ENCODE data around the gene HPS4.
"Not testable (repeated sequence)": the region's sequence is repeated elsewhere in the genome, so short reads cannot be mapped to it uniquely, and the experiment has no call there.

Gene HPS4

GRCh38 chr22:26426924-26427323 is 56.7 kb downstream of the HPS4 start:
- H3K4me3 ChIP-seq (ENCODE audit: low read depth in 1 of 5, low read length in 5 of 5), result no peak overlapping the region
- H3K9me3 ChIP-seq (ENCODE audit: control insufficient read depth in 5 of 5, low read length in 5 of 5), result peaks cover 0 to 15% (median 13%) of the 10 kb centered on the region in 5 donors
- H3K27ac ChIP-seq (ENCODE audit: low read depth, low read length), result no peak overlapping the region
- peaks cover 0 to 14% (median 9%) of the 10 kb centered on the region in 5 donors for H3K27me3 ChIP-seq (ENCODE audit: control insufficient read depth in 5 of 5, insufficient read depth in 4 of 5, low read length in 5 of 5)
- peaks cover 0 to 17% (median 12%) of the 10 kb centered on the region in 5 donors for H3K4me1 ChIP-seq (ENCODE audit: control insufficient read depth in 5 of 5, insufficient read depth in 5 of 5, low read length in 5 of 5)
- H3K36me3 ChIP-seq (ENCODE audit: control insufficient read depth in 5 of 5, insufficient read depth in 5 of 5, low read length in 5 of 5), result no peaks in the 10 kb centered on the region
- H3K9ac ChIP-seq (ENCODE audit: low read length in 5 of 5), result no peak overlapping the region

DNA sequence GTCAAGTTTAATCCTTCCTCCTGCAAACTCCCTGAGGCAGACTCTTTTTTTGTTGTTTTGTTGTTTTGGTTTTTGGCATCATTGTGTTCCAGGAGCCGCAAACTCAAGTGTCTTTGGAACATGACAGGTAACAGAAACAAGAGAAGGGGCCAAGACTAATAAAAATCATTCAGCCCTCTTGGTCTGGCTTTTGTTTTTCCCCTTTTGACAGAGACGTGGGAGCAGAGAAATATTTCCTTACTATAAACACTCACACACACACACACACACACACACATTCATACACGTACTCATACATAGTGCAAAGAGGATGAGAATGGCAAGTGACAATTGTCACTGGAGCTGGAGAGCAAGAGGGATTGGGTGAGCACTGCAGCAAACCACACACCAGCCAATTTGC is 65.0 kb downstream of the HPS4 start:
- Histone ChIP-seq H3K27ac (ENCODE audit: low read depth, low read length) (no peak overlapping the region), H3K9ac (ENCODE audit: low read length in 5 of 5) (no peak overlapping the region), H3K4me1 (ENCODE audit: control insufficient read depth in 5 of 5, insufficient read depth in 5 of 5, low read length in 5 of 5) (peaks cover 0 to 5% (median 0%) of the 10 kb centered on the region in 5 donors), H3K36me3 (ENCODE audit: control insufficient read depth in 5 of 5, insufficient read depth in 5 of 5, low read length in 5 of 5) (no peaks in the 10 kb centered on the region), H3K4me3 (ENCODE audit: low read depth in 1 of 5, low read length in 5 of 5) (no peak overlapping the region), H3K9me3 (ENCODE audit: control insufficient read depth in 5 of 5, low read length in 5 of 5) (peaks cover 0 to 13% (median 12%) of the 10 kb centered on the region in 5 donors), H3K27me3 (ENCODE audit: control insufficient read depth in 5 of 5, insufficient read depth in 4 of 5, low read length in 5 of 5) (peaks cover 4 to 10% (median 7%) of the 10 kb centered on the region in 5 donors)

GRCh38 chr22:26417406-26417805 is 66.2 kb downstream of the HPS4 start:
- no peak overlapping the region for H3K4me3 ChIP-seq (ENCODE audit: low read depth in 1 of 5, low read length in 5 of 5)
- peaks cover 4 to 13% (median 7%) of the 10 kb centered on the region in 5 donors for H3K27me3 ChIP-seq (ENCODE audit: control insufficient read depth in 5 of 5, insufficient read depth in 4 of 5, low read length in 5 of 5)
- no peak overlapping the region for H3K9ac ChIP-seq (ENCODE audit: low read length in 5 of 5)
- peaks cover 0 to under 1% (median under 1%) of the 10 kb centered on the region in 5 donors for H3K9me3 ChIP-seq (ENCODE audit: control insufficient read depth in 5 of 5, low read length in 5 of 5)
- H3K36me3 ChIP-seq (ENCODE audit: control insufficient read depth in 5 of 5, insufficient read depth in 5 of 5, low read length in 5 of 5), result no peaks in the 10 kb centered on the region
- peaks cover 0 to 5% (median 0%) of the 10 kb centered on the region in 5 donors for H3K4me1 ChIP-seq (ENCODE audit: control insufficient read depth in 5 of 5, insufficient read depth in 5 of 5, low read length in 5 of 5)
- no peak overlapping the region for H3K27ac ChIP-seq (ENCODE audit: low read depth, low read length)

DNA sequence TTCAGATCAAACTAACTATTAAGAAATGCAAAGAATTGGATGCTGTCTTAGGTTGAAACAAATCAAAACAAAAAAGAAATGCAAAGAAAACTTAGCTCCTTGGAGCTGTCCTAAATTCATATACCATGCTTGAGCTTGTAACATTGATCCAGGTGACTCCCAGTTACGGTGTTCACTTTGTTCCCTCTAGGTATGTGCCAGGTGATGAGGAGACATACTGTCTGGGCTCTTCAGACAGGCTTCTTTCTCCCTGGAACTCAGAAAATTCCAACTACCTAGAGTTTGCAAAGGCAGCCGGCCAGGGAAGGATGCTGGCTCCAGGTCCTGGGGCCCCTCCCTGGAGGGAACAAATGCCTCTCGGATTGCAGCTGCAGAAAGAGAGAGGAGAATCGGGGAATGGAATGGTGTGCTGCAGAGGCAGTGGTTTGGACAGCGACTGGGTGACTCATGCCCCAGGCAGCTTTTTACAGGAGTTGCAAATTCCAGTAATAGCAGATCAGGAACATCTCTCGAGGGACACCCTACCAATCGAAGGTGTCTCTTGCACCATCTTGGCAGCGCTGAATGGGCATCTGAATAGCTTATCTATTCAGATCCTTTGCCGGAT is 66.8 kb downstream of the HPS4 start:
- peaks cover 4 to 15% (median 7%) of the 10 kb centered on the region in 5 donors for H3K27me3 ChIP-seq (ENCODE audit: control insufficient read depth in 5 of 5, insufficient read depth in 4 of 5, low read length in 5 of 5)

DNA sequence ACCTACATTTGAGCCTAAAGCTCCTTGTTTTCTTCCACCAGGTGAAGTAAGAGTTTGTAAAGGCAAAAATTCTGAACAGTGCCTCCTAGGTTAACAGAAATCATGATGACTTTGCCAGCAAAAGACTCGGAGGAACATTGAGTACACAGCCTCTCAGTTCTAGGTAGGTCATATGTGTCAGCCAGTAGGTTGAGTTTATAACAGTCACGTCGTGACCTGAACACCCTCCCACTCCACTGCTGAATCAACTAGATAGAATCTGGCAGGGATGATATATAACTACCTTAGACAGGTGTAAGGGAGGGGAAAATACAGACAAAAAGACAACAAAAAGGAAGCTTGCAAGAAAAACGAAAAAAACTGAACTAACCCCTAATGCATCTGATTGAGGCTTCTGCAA is 67.3 kb downstream of the HPS4 start:
- Histone ChIP-seq H3K4me1 (ENCODE audit: control insufficient read depth in 5 of 5, insufficient read depth in 5 of 5, low read length in 5 of 5) (peaks cover 0 to 5% (median 0%) of the 10 kb centered on the region in 5 donors), H3K4me3 (ENCODE audit: low read depth in 1 of 5, low read length in 5 of 5) (no peak overlapping the region), H3K27me3 (ENCODE audit: control insufficient read depth in 5 of 5, insufficient read depth in 4 of 5, low read length in 5 of 5) (peaks cover 7 to 20% (median 8%) of the 10 kb centered on the region in 5 donors), H3K9me3 (ENCODE audit: control insufficient read depth in 5 of 5, low read length in 5 of 5) (no peaks in the 10 kb centered on the region), H3K36me3 (ENCODE audit: control insufficient read depth in 5 of 5, insufficient read depth in 5 of 5, low read length in 5 of 5) (no peaks in the 10 kb centered on the region), H3K27ac (ENCODE audit: low read depth, low read length) (no peak overlapping the region), H3K9ac (ENCODE audit: low read length in 5 of 5) (no peak overlapping the region)

More for the DNA sequence above, 66.8 kb downstream of the HPS4 start:
- Histone ChIP-seq H3K27ac (ENCODE audit: low read depth, low read length) (no peak overlapping the region), H3K4me3 (ENCODE audit: low read depth in 1 of 5, low read length in 5 of 5) (no peak overlapping the region), H3K4me1 (ENCODE audit: control insufficient read depth in 5 of 5, insufficient read depth in 5 of 5, low read length in 5 of 5) (peaks cover 0 to 5% (median 0%) of the 10 kb centered on the region in 5 donors), H3K9ac (ENCODE audit: low read length in 5 of 5) (no peak overlapping the region), H3K36me3 (ENCODE audit: control insufficient read depth in 5 of 5, insufficient read depth in 5 of 5, low read length in 5 of 5) (no peaks in the 10 kb centered on the region), H3K9me3 (ENCODE audit: control insufficient read depth in 5 of 5, low read length in 5 of 5) (no peaks in the 10 kb centered on the region)

DNA sequence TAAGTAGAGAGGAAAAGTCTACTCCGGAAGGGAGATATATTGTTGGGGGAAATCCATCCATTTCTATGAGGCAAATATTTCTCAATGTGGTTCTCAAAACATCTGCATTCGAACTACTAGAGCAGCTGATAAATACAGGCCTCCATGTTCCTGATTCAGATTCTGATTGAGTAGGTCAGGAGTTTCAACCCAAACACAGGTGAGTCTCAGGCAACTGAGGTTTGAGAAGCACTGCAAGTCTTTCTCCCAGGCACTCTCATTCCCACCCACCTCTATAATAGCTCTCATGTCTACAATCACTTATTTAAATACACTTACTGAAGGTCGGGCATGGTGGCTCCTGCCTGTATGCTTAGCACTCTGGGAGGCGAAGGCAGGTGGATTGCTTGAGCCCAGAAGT is 69.2 kb downstream of the HPS4 start:
- H3K4me1 ChIP-seq (ENCODE audit: control insufficient read depth in 5 of 5, insufficient read depth in 5 of 5, low read length in 5 of 5), result peaks cover 0 to 5% (median 0%) of the 10 kb centered on the region in 5 donors
- H3K27me3 ChIP-seq (ENCODE audit: control insufficient read depth in 5 of 5, insufficient read depth in 4 of 5, low read length in 5 of 5), result peaks cover 7 to 25% (median 9%) of the 10 kb centered on the region in 5 donors
- H3K4me3 ChIP-seq (ENCODE audit: low read depth in 1 of 5, low read length in 5 of 5), result no peak overlapping the region
- H3K9me3 ChIP-seq (ENCODE audit: control insufficient read depth in 5 of 5, low read length in 5 of 5), result no peaks in the 10 kb centered on the region
- no peak overlapping the region for H3K9ac ChIP-seq (ENCODE audit: low read length in 5 of 5)
- no peaks in the 10 kb centered on the region for H3K36me3 ChIP-seq (ENCODE audit: control insufficient read depth in 5 of 5, insufficient read depth in 5 of 5, low read length in 5 of 5)
- no peak overlapping the region for H3K27ac ChIP-seq (ENCODE audit: low read depth, low read length)

DNA sequence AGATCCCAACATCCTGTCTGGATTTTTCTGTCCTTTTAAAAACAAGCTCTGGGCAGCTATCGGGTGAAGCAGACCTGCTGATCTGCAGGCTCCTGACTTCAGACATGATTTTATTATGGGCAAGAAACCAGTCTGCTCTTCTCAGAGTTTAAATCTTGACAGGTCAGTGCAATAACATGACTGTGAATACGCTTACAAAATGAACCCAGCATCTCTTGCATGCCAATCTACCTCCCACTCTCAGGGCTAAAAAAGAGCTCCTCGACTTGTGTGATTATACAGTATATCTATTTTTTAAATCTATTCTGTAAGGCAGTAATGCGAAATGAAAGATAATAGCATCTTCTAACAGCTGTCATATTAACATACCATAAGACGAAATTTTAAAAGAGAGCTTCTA is 73.2 kb downstream of the HPS4 start:
- peaks cover under 1 to 19% (median 6%) of the 10 kb centered on the region in 5 donors for H3K27me3 ChIP-seq (ENCODE audit: control insufficient read depth in 5 of 5, insufficient read depth in 4 of 5, low read length in 5 of 5)

DNA sequence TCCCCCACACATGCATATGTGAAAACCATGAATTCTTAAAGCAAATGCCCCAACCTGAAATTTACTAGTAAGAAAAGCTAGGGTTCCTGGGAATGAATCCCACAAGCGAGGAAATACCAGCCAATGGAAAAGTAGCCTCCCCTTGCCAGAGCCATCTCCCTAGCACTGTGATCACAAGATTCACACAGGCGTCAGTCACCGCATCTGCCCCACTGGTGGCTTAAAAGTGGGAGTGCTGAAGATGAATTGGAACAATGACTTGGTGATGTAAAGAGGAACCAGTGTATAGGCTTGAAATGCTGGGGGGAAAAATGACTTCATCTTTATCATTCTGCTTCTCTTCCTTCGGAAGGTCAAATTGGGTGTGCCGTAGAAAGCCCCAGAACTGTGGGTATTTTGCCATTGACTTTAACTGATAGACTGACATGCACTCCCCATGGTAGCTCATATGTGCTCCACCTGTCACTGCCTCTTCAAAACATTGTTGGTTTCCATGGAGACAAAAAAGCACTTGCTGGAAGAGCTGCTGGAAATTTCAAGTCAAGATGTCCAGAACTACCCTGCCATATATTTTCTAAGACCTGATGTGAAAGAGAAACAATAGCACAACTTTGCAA is 73.8 kb downstream of the HPS4 start:
- no peaks in the 10 kb centered on the region for H3K36me3 ChIP-seq (ENCODE audit: control insufficient read depth in 5 of 5, insufficient read depth in 5 of 5, low read length in 5 of 5)
- peaks cover 0 to 7% (median 0%) of the 10 kb centered on the region in 5 donors for H3K4me1 ChIP-seq (ENCODE audit: control insufficient read depth in 5 of 5, insufficient read depth in 5 of 5, low read length in 5 of 5)
- no peak overlapping the region for H3K4me3 ChIP-seq (ENCODE audit: low read depth in 1 of 5, low read length in 5 of 5)
- no peak overlapping the region for H3K27ac ChIP-seq (ENCODE audit: low read depth, low read length)
- no peak overlapping the region for H3K9ac ChIP-seq (ENCODE audit: low read length in 5 of 5)
- no peaks in the 10 kb centered on the region for H3K9me3 ChIP-seq (ENCODE audit: control insufficient read depth in 5 of 5, low read length in 5 of 5)
- H3K27me3 ChIP-seq (ENCODE audit: control insufficient read depth in 5 of 5, insufficient read depth in 4 of 5, low read length in 5 of 5), result peaks cover 2 to 25% (median 8%) of the 10 kb centered on the region in 5 donors

More for the DNA sequence above, 73.2 kb downstream of the HPS4 start:
- no peak overlapping the region for H3K9ac ChIP-seq (ENCODE audit: low read length in 5 of 5)
- H3K27ac ChIP-seq (ENCODE audit: low read depth, low read length), result no peak overlapping the region
- H3K9me3 ChIP-seq (ENCODE audit: control insufficient read depth in 5 of 5, low read length in 5 of 5), result no peaks in the 10 kb centered on the region
- no peaks in the 10 kb centered on the region for H3K36me3 ChIP-seq (ENCODE audit: control insufficient read depth in 5 of 5, insufficient read depth in 5 of 5, low read length in 5 of 5)
- H3K4me3 ChIP-seq (ENCODE audit: low read depth in 1 of 5, low read length in 5 of 5), result no peak overlapping the region
- peaks cover 0 to 3% (median 0%) of the 10 kb centered on the region in 5 donors for H3K4me1 ChIP-seq (ENCODE audit: control insufficient read depth in 5 of 5, insufficient read depth in 5 of 5, low read length in 5 of 5)

DNA sequence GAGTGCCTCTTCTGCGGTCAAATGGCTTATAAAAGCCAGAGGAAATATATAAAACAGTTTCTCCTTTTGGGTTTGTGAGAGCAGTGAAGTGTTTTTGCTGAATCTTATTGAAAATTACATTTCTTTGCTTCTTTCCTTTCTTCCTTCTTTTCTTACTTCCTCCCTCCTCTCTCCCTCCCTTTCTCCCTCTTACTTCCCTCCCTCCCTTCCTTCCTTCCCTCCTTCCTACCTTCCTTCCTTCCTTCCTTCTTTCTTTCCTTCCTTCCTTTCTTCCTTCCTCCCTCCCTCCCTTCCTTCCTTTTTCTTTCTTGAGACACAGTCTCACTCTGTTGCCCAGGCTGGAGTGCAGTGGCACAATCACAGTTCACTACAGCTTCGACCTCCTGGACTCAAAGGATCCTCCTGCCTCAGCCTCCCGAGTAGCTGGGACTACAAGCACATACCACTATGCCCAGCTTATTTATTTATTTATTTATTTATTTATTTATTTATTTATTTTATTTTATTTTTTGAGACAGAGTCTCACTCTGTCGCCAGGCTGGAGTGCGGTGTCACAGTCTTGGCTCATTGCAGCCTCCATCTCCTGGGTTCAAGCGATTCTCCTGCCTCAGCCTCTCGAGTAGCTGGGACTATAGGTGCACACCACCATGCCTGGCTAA is 74.9 kb downstream of the HPS4 start:
- H3K36me3 ChIP-seq (ENCODE audit: control insufficient read depth in 5 of 5, insufficient read depth in 5 of 5, low read length in 5 of 5); H3K4me3 ChIP-seq (ENCODE audit: low read depth in 1 of 5, low read length in 5 of 5); H3K9me3 ChIP-seq (ENCODE audit: control insufficient read depth in 5 of 5, low read length in 5 of 5); H3K9ac ChIP-seq (ENCODE audit: low read length in 5 of 5); H3K4me1 ChIP-seq (ENCODE audit: control insufficient read depth in 5 of 5, insufficient read depth in 5 of 5, low read length in 5 of 5); H3K27ac ChIP-seq (ENCODE audit: low read depth, low read length): not testable (repeated sequence)
- peaks cover 2 to 25% (median 8%) of the 10 kb centered on the region in 5 donors for H3K27me3 ChIP-seq (ENCODE audit: control insufficient read depth in 5 of 5, insufficient read depth in 4 of 5, low read length in 5 of 5)

DNA sequence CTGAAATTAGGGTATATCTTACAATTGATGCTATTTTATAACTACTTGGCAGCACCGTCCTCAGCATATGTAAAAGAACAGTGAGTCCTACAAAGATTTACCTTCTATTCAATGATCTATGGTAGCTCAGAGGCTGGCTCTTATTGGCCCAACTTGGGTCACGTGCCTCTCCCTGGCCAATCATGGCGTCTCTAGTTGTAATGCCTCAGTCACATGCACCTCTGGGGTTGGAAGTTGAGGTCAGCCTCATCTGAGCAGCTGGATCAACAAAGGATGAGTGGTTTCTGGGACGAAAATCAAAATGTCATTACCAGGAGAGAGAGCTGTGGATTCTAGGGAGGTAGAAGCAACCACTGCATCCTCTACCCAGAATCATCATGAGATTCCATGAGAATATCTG is 77.5 kb downstream of the HPS4 start:
- Histone ChIP-seq H3K27me3 (ENCODE audit: control insufficient read depth in 5 of 5, insufficient read depth in 4 of 5, low read length in 5 of 5) (peaks cover 2 to 18% (median 8%) of the 10 kb centered on the region in 5 donors), H3K4me3 (ENCODE audit: low read depth in 1 of 5, low read length in 5 of 5) (no peak overlapping the region), H3K9me3 (ENCODE audit: control insufficient read depth in 5 of 5, low read length in 5 of 5) (no peaks in the 10 kb centered on the region), H3K4me1 (ENCODE audit: control insufficient read depth in 5 of 5, insufficient read depth in 5 of 5, low read length in 5 of 5) (peaks cover 0 to 7% (median 0%) of the 10 kb centered on the region in 5 donors), H3K36me3 (ENCODE audit: control insufficient read depth in 5 of 5, insufficient read depth in 5 of 5, low read length in 5 of 5) (no peaks in the 10 kb centered on the region), H3K27ac (ENCODE audit: low read depth, low read length) (no peak overlapping the region), H3K9ac (ENCODE audit: low read length in 5 of 5) (no peak overlapping the region)
